Measurements from ENCODE around the gene HOXA3. TPM values are rescaled to one million over a fixed set of nuclear protein-coding genes. Genes with fewer than 3 reads are reported as not detected.
A peak's percentile ranks its signal among the peaks of the same experiment; 100 is the strongest.

Gene HOXA3
- total and polyA plus RNA-seq, 7 donors = 3.9 to 20.8 (median 10.3) TPM

- intact Hi-C loops (cut with DNase I) = loop anchor here (2.0 kb wide), 1 partner anchor 32 kb away; no protein-coding TSS in a partner anchor
- 2 to 21% methylated on average over 67 of the region's 67 CpGs for WGBS, 2 donors
- H3K27me3 ChIP-seq = no peaks in the 10 kb centered on the region
- TF ChIP-seq CTCF (IDR thresholded peaks at IDR 0.05) = no peak
- peak in 1 of 4 donors; percentile 18 for TF ChIP-seq EP300 (IDR thresholded peaks at IDR 0.05)
- TF ChIP-seq POLR2A (IDR thresholded peaks at IDR 0.05) = peak; percentile 61 to 72
- peak; percentile 89 to 98 (median 93) for TF ChIP-seq POLR2AphosphoS5 (IDR thresholded peaks at IDR 0.05)
- no peaks in the 10 kb centered on the region for H3K9me3 ChIP-seq
- H3K4me1 ChIP-seq = peaks cover 0 to 84% (median 64%) of the 10 kb centered on the region in 4 donors
- DNase-seq = peak; percentile 98
- peak within 1 kb of the TSS; percentile 65 to 88 (median 80) for H3K4me3 ChIP-seq
- no peaks in the 10 kb centered on the region for H3K36me3 ChIP-seq
- H3K27ac ChIP-seq = peak within 1 kb of the TSS; percentile 91 to 99 (median 94)
Observed at GRCh38 chr7:27130540-27131389, 21.6 kb downstream of the HOXA3 start, which contains the start of gene HOXA4. TSS of gene HOXA4 (minus strand) at chr7:27130757. CDS start at chr7:27130733, 24 bp downstream.

GRCh38 chr7:27129729-27130539 is 22.4 kb downstream of the HOXA3 start:
- peak; percentile 68 for DNase-seq
- peak overlapping the region; percentile 91 to 99 (median 94) for H3K27ac ChIP-seq
- WGBS, 2 donors = 6 to 38% methylated on average over 72 of the region's 72 CpGs
- TF ChIP-seq POLR2AphosphoS5 (IDR thresholded peaks at IDR 0.05) (peak in 2 of 4 donors; percentile 17 to 32), POLR2A (IDR thresholded peaks at IDR 0.05) (no peak), CTCF (IDR thresholded peaks at IDR 0.05) (peak in 1 of 4 experiments; percentile 14)
- H3K4me3 ChIP-seq = peak overlapping the region; percentile 65 to 88 (median 80)
- no peaks in the 10 kb centered on the region for H3K9me3 ChIP-seq
- intact Hi-C loops (cut with DNase I) = loop anchor here (2.0 kb wide), 1 partner anchor 31 kb away; no protein-coding TSS in a partner anchor
- H3K27me3 ChIP-seq = no peaks in the 10 kb centered on the region
- H3K4me1 ChIP-seq = peaks cover 0 to 76% (median 61%) of the 10 kb centered on the region in 4 donors
- H3K36me3 ChIP-seq = no peaks in the 10 kb centered on the region

- Histone ChIP-seq H3K9me3 (no peaks in the 10 kb centered on the region), H3K4me1 (peaks cover 0 to 75% (median 60%) of the 10 kb centered on the region in 4 donors), H3K4me3 (peak overlapping the region; percentile 34 to 88 (median 80)), H3K27ac (peak overlapping the region; percentile 91 to 99 (median 94)), H3K27me3 (no peaks in the 10 kb centered on the region), H3K36me3 (no peaks in the 10 kb centered on the region)
- TF ChIP-seq CTCF (IDR thresholded peaks at IDR 0.05) = no peak
- peak in 1 of 4 donors; percentile 2 for TF ChIP-seq POLR2AphosphoS5 (IDR thresholded peaks at IDR 0.05)
- no peak for TF ChIP-seq POLR2A (IDR thresholded peaks at IDR 0.05)
- no peak for TF ChIP-seq EP300 (IDR thresholded peaks at IDR 0.05)
- WGBS, 2 donors = 19 to 72% methylated on average over 28 of the region's 28 CpGs
- DNase-seq = no peak
- intact Hi-C loops (cut with DNase I) = no loop called here
Observed at GRCh38 chr7:27128776-27129728, 23.3 kb downstream of the HOXA3 start.

- Histone ChIP-seq H3K27me3 (no peaks in the 10 kb centered on the region), H3K4me1 (peaks cover 0 to 74% (median 61%) of the 10 kb centered on the region in 4 donors), H3K4me3 (no peak overlapping the region), H3K36me3 (no peaks in the 10 kb centered on the region), H3K9me3 (no peaks in the 10 kb centered on the region), H3K27ac (peak overlapping the region; percentile 91 to 99 (median 94))
- WGBS, 2 donors = 29 to 52% methylated on average over 2 of the region's 2 CpGs
- intact Hi-C loops (cut with DNase I) = no loop called here
- no peak for DNase-seq
- TF ChIP-seq POLR2AphosphoS5 (IDR thresholded peaks at IDR 0.05) (peak in 3 of 4 donors; percentile 5 to 42 (median 36)), POLR2A (IDR thresholded peaks at IDR 0.05) (no peak), CTCF (IDR thresholded peaks at IDR 0.05) (no peak), EP300 (IDR thresholded peaks at IDR 0.05) (no peak)
Observed at GRCh38 chr7:27128034-27128433, 24.3 kb downstream of the HOXA3 start.
